SK-N-SH treated with all-trans-retinoic acid at 6 μM for 48 hours (cell line): Measurements from ENCODE around the gene MBD3L2.

Source experiments
- ATAC-seq: fragments of 200-7000 bp; cut with Tn5 transposase; 3 replicates; pipeline ENCODE4 v1.9.1; 2020; ENCODE audit warnings: mild to moderate bottlenecking, moderate library complexity
- ISL1 ChIP-seq: fragments of 250-450 bp; sonication (Bioruptor Pico); IDR thresholded peaks from 2 replicates; pipeline ENCODE4 v2.1.2; 2022; ENCODE audit warnings: mild to moderate bottlenecking, moderate library complexity
- OSR1 ChIP-seq: fragments of 250-450 bp; sonication (Bioruptor Pico); IDR thresholded peaks from 2 replicates; pipeline ENCODE4 v1.8.0; 2022; ENCODE audit warnings: moderate library complexity, mild to moderate bottlenecking, inconsistent platforms
- RARB ChIP-seq: fragments of 250-450 bp; sonication (Bioruptor Pico); IDR thresholded peaks from 2 replicates; pipeline ENCODE4 v1.8.0; 2021; ENCODE audit warnings: mild to moderate bottlenecking, moderate library complexity
- SNAI2 ChIP-seq: fragments of 250-450 bp; sonication (Bioruptor Pico); IDR thresholded peaks from 2 replicates; pipeline ENCODE4 v1.5.0; 2020; ENCODE audit warnings: mild to moderate bottlenecking, moderate library complexity
- TOX ChIP-seq: fragments of 250-450 bp; sonication (Bioruptor Pico); IDR thresholded peaks from 2 replicates; pipeline ENCODE4 v1.8.0; 2021; ENCODE audit warnings: mild to moderate bottlenecking, moderate library complexity, borderline replicate concordance
- ZC3H10 ChIP-seq: fragments of 250-450 bp; sonication (Bioruptor Pico); IDR thresholded peaks from 2 replicates; pipeline ENCODE4 v1.5.1; 2021; ENCODE audit warnings: mild to moderate bottlenecking, moderate library complexity
- ZFP3 ChIP-seq: fragments of 250-450 bp; sonication (Bioruptor Pico); IDR thresholded peaks from 2 replicates; pipeline ENCODE4 v1.5.0; 2020; ENCODE audit warnings: mild to moderate bottlenecking, moderate library complexity
- ZFP30 ChIP-seq: fragments of 450-650 bp; formaldehyde crosslinking; IDR thresholded peaks from 2 replicates; pipeline ENCODE4 v1.5.0; 2022; ENCODE audit warnings: mild to moderate bottlenecking, moderate library complexity
- ZNF8 ChIP-seq: fragments of 450-650 bp; formaldehyde crosslinking; IDR thresholded peaks from 2 replicates; pipeline ENCODE4 v1.5.0; 2020; ENCODE audit warnings: mild to moderate bottlenecking, moderate library complexity
- TF ChIP-seq, protein P1 (sequence below): fragments of 250-450 bp; sonication (Bioruptor Pico); IDR thresholded peaks from 2 replicates; pipeline ENCODE4 v1.8.0; 2020; ENCODE audit warnings: mild to moderate bottlenecking, moderate library complexity, borderline replicate concordance
- TF ChIP-seq, protein P2 (sequence below): fragments of 250-450 bp; sonication (Bioruptor Pico); IDR thresholded peaks from 2 replicates; pipeline ENCODE4 v1.5.1; 2021; ENCODE audit warnings: mild to moderate bottlenecking, moderate library complexity

MBD3L2 gene

DNA sequence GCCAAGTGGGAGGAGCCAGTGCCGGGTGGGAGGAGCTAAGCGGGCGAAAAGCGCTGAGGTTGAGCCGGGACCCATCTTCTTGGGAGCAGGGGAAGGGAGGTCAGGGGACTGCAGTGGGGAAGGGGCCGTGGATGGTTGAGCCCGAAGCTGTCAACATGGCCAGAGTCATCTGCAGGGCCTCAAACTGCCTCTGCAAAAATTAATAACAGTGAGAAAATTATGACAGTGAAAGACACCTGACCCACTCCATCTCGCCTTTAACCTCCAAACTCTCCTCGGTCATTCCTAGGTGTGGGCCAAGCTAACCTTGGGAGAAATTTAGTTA is 50.4 kb downstream of the MBD3L2 start:
- TF ChIP-seq OSR1 (CRISPR knock-in tag), result no peak
- TF ChIP-seq, protein P1, sequence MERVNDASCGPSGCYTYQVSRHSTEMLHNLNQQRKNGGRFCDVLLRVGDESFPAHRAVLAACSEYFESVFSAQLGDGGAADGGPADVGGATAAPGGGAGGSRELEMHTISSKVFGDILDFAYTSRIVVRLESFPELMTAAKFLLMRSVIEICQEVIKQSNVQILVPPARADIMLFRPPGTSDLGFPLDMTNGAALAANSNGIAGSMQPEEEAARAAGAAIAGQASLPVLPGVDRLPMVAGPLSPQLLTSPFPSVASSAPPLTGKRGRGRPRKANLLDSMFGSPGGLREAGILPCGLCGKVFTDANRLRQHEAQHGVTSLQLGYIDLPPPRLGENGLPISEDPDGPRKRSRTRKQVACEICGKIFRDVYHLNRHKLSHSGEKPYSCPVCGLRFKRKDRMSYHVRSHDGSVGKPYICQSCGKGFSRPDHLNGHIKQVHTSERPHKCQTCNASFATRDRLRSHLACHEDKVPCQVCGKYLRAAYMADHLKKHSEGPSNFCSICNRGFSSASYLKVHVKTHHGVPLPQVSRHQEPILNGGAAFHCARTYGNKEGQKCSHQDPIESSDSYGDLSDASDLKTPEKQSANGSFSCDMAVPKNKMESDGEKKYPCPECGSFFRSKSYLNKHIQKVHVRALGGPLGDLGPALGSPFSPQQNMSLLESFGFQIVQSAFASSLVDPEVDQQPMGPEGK (CRISPR knock-in tag), result no peak
- TF ChIP-seq ZNF8 (CRISPR knock-in tag), result no peak
- no peak for TF ChIP-seq ZFP30 (CRISPR knock-in tag)
- no peak for TF ChIP-seq ZFP3
- TF ChIP-seq TOX (CRISPR knock-in tag), result no peak
- TF ChIP-seq, protein P2, sequence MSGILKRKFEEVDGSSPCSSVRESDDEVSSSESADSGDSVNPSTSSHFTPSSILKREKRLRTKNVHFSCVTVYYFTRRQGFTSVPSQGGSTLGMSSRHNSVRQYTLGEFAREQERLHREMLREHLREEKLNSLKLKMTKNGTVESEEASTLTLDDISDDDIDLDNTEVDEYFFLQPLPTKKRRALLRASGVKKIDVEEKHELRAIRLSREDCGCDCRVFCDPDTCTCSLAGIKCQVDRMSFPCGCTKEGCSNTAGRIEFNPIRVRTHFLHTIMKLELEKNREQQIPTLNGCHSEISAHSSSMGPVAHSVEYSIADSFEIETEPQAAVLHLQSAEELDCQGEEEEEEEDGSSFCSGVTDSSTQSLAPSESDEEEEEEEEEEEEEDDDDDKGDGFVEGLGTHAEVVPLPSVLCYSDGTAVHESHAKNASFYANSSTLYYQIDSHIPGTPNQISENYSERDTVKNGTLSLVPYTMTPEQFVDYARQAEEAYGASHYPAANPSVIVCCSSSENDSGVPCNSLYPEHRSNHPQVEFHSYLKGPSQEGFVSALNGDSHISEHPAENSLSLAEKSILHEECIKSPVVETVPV (CRISPR knock-in tag), result no peak
- TF ChIP-seq SNAI2, result no peak
- no peak for TF ChIP-seq RARB (CRISPR knock-in tag)
- no peak for TF ChIP-seq ZC3H10
- no peak for TF ChIP-seq ISL1 (CRISPR knock-in tag)
- ATAC-seq, result no peak
